Fibroblast of pulmonary artery (primary cell): Measurements from ENCODE around the gene ROR1.
A peak's percentile ranks its signal among the peaks of the same experiment; 100 is the strongest.

ENCODE experiments used
- DNase-seq: peaks from one replicate; pipeline ENCODE4 v3.0.0-alpha.2; 2010; ENCODE audit warnings: low read depth
- H3K4me3 ChIP-seq: replicated peaks from 2 replicates; pipeline ENCODE4 v1.5.1; 2011; ENCODE audit warnings: low read depth, mild to moderate bottlenecking, control low read depth, low read length, moderate library complexity
- CTCF ChIP-seq: IDR thresholded peaks from 2 replicates; pipeline ENCODE4 v1.5.1; 2011; ENCODE audit warnings: mild to moderate bottlenecking, control low read depth, low read length, inconsistent platforms; ENCODE audit errors: missing control alignments

ROR1 gene

DNA sequence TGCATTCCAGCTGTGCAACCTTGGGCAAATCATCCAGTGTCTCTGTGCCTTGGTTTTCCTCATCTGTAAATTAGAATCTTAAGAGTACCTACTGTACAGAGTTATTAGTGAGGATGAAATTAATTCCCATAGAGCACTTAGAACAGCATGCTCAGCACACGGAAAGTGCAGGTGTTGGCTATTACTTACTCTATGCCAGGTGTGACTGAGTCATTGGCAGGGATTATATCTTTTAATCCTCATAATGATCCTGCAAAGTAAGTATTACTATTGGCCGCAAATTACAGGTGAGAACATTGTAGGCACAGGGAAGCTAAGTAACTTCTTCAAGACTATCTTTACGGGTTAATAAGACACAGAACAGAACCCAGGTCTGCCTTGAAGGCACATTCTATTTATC lies 423.3 kb downstream of the ROR1 start:
- no peak for TF ChIP-seq CTCF
- no peak for DNase-seq
- H3K4me3 ChIP-seq = no peak overlapping the region

GRCh38 chr1:64199154-64199553 lies 425.3 kb downstream of the ROR1 start:
- no peak overlapping the region for H3K4me3 ChIP-seq
- peak; percentile 27 for DNase-seq
- TF ChIP-seq CTCF = no peak

DNA sequence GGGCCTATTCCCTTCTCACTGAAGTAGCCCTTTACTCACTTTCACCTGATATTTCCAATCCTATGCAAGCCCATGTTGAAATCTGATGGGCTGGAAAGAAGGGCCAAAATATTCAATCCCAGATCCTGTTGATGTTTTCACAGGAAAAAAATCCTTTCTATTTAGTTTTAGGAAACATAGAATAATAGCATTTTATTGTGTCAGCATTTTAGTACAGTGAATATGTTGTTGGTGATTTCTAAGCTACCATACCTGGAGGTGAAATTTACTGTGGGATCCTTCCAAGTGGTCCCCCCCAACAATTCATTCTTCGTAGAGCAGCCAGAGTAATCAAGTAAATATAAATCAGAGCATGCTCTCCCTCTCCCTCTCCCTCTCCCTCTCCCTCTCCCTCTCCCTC lies 426.2 kb downstream of the ROR1 start:
- no peak for DNase-seq
- TF ChIP-seq CTCF = no peak
- no peak overlapping the region for H3K4me3 ChIP-seq

DNA sequence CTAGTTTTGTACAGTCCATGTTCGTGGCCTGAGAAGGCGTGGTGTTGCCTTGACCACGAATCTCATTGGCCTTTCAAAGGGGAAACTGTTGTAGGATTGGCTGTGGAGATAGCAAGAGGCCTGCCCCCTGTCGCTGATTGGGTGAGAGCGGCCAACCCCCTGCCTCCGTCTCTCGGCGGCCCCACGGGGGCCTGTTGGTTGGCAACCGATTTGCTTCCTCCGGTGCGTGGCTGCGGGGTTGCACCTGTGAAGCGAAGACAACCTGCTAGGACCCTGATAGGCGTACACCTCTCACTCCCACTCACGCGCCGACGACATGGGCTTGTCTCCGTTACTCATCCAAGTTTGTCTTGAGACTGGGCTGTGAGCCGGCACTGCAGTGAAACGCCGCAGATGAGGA lies 429.6 kb downstream of the ROR1 start, which contains the start of gene UBE2U:
Gene UBE2U (plus strand): TSS at position 204 of the 400 bp plus-strand sequence. CDS start 428 bp downstream, outside the sequence.
- no peak within 1 kb of the TSS for H3K4me3 ChIP-seq
- DNase-seq = no peak
- TF ChIP-seq CTCF = no peak

DNA sequence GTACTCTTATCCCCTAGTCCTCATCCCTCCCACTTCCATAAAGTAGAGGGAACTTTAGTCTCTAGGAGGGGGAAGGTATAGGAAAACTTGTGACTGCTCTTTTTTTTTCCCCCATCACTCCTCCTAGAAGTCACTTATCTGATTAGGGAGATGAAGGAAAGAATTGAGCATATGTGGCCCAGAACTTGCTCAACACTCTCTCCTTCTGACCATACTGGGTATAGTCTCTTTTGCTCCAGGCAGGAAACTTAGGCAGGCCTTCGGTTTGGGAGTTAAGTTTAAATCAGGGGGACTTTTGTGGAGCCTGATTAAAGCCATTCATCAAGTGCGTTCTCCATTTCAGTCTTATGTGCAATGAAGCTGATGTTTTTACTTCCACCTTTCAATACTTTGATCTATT lies 435.4 kb downstream of the ROR1 start:
- DNase-seq = peak; percentile 21
- TF ChIP-seq CTCF = no peak
- no peak overlapping the region for H3K4me3 ChIP-seq

DNA sequence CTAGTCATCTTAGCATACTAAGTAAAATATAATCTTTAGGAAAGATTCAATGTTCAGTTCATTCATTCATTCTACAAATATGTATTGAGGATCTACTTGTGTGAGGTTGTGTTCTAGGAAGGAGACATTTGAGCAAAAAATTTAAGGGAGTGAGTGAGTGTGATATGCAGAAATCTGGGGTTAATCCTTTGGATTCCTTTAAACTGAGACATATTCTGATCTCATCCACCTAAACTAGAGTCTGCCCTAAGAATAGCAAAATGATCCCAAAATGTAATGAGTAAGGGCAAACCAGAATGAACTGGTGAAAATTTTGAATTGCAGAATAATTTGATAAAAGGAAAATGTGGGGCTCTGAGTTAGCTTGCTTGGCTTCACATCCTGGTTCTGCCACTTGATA lies 438.2 kb downstream of the ROR1 start:
- peak; percentile 35 for DNase-seq
- TF ChIP-seq CTCF = no peak
- no peak overlapping the region for H3K4me3 ChIP-seq

GRCh38 chr1:64215576-64215975 lies 441.8 kb downstream of the ROR1 start:
- no peak for TF ChIP-seq CTCF
- H3K4me3 ChIP-seq = no peak overlapping the region
- no peak for DNase-seq
